ENCODE results near the gene PRKCZ.

DNA sequence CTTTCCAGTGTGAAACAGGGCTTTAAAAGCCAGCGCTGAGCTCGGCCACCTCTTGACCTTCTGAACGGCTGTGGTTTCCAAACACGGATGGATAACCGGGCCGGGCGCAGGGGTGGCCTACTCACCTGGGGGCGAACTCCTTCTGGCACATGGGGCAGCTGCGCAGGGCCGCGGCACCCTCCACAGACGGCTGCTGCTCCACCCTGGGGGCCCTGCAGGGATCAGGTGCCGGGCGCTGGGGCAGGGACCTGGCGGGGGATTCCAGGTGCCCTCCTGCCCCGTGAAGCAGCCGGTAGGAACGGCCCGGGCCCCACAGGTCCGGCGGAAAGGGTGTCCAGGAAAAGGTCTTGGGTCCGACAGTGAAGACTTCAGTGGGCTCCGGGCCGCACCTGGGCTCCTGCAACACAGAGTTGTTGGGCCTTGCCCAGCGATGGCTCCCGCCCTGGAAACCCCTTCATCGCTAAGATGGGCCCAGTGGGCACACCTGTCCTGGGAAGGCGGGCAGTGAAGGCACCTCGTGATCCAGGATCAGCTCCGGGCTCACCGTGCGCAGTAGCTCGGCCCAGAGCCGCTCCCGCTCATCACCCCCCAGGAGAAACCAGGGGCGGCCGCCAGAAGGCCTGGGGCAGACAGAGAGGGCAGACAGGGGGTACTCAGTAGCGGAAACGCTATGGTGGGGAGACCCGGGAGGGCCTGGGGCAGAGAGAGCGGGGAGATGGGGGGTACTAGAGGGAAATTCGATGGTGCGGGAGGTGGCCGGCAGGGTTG is 143.5 kb downstream of the PRKCZ start:
- TF ChIP-seq, protein P1, sequence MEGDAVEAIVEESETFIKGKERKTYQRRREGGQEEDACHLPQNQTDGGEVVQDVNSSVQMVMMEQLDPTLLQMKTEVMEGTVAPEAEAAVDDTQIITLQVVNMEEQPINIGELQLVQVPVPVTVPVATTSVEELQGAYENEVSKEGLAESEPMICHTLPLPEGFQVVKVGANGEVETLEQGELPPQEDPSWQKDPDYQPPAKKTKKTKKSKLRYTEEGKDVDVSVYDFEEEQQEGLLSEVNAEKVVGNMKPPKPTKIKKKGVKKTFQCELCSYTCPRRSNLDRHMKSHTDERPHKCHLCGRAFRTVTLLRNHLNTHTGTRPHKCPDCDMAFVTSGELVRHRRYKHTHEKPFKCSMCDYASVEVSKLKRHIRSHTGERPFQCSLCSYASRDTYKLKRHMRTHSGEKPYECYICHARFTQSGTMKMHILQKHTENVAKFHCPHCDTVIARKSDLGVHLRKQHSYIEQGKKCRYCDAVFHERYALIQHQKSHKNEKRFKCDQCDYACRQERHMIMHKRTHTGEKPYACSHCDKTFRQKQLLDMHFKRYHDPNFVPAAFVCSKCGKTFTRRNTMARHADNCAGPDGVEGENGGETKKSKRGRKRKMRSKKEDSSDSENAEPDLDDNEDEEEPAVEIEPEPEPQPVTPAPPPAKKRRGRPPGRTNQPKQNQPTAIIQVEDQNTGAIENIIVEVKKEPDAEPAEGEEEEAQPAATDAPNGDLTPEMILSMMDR (conservative IDR thresholded peaks at IDR 0.05; ENCODE audit: low read depth, low read length) = no peak
- no peak for TF ChIP-seq EZH2 (IDR thresholded peaks at IDR 0.05; ENCODE audit: low read length, unreplicated experiment)
- no peak for TF ChIP-seq EZH2phosphoT487 (IDR thresholded peaks at IDR 0.05; ENCODE audit: borderline replicate concordance, low read length)

Measured in PC-3 (cell line).